A673 (cell line): ENCODE measurements around the gene KANK4.

Experiments used
- EZH2 ChIP-seq: fragments of 200-600 bp; sonication (generic); IDR thresholded peaks from 2 replicates; pipeline ENCODE4 v1.6.1; 2017; ENCODE audit warnings: borderline replicate concordance, low read depth, mild to moderate bottlenecking, mixed read lengths, antibody characterized with exemption, low read length; ENCODE audit not compliant: poor library complexity, severe bottlenecking
- TF ChIP-seq, protein P1 (sequence below): fragments of 300-800, 200-600 bp; sonication (generic); conservative IDR thresholded peaks from 2 replicates; pipeline ENCODE4 v1.5.1; 2017; ENCODE audit warnings: low read depth, mild to moderate bottlenecking, antibody characterized with exemption, low read length, moderate library complexity, mixed read lengths

GRCh38 chr1:62309906-62310305, 9.3 kb downstream of the KANK4 start:
- TF ChIP-seq, protein P1, sequence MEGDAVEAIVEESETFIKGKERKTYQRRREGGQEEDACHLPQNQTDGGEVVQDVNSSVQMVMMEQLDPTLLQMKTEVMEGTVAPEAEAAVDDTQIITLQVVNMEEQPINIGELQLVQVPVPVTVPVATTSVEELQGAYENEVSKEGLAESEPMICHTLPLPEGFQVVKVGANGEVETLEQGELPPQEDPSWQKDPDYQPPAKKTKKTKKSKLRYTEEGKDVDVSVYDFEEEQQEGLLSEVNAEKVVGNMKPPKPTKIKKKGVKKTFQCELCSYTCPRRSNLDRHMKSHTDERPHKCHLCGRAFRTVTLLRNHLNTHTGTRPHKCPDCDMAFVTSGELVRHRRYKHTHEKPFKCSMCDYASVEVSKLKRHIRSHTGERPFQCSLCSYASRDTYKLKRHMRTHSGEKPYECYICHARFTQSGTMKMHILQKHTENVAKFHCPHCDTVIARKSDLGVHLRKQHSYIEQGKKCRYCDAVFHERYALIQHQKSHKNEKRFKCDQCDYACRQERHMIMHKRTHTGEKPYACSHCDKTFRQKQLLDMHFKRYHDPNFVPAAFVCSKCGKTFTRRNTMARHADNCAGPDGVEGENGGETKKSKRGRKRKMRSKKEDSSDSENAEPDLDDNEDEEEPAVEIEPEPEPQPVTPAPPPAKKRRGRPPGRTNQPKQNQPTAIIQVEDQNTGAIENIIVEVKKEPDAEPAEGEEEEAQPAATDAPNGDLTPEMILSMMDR: no peak
- no peak for TF ChIP-seq EZH2
